RPMI8226 (cell line): ENCODE measurements around the gene NIPBL.
"Not testable (repeated sequence)": the region's sequence is repeated elsewhere in the genome, so short reads cannot be mapped to it uniquely, and the experiment has no call there.

ENCODE experiments used
- DNase-seq: peaks from one replicate; pipeline ENCODE4 v3.0.0-alpha.2; 2015

The NIPBL gene

DNA sequence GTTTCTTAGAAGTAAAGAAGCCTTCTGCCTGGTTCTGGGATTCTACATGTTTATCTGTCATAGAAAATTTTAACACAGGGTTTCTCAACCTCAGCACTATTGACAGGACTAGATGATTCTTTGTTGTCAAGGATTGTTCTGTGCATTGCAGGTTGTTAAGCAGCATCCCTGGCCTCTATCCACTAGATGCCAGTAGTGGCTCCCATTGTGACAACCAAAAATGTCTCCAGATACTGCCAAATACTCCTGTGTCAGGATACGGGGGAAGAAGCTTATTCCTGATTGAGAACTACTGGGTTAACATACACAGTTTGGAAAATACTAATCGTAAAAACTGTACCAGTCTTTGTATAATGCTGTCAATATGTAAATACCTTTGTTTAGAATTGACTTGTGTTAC lies 167.1 kb downstream of the NIPBL start:
- no peak for DNase-seq

DNA sequence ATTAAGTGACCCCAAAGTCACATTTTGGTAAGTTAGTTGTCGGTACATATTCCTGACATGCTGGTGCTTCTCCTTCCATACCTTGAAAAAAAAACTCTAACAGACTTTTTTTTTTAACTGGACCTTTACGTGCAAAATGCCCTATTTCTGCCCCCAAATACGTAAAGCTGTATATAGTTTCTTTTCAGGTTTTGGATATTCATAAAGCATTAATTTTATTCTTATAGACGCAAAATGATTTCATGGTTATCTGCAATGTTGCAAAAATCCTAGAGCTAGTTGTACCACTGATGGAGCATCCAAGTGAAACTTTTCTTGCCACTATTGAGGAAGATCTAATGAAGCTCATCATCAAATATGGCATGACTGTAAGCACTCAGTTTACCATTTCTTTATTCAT lies 167.6 kb downstream of the NIPBL start:
- no peak for DNase-seq

DNA sequence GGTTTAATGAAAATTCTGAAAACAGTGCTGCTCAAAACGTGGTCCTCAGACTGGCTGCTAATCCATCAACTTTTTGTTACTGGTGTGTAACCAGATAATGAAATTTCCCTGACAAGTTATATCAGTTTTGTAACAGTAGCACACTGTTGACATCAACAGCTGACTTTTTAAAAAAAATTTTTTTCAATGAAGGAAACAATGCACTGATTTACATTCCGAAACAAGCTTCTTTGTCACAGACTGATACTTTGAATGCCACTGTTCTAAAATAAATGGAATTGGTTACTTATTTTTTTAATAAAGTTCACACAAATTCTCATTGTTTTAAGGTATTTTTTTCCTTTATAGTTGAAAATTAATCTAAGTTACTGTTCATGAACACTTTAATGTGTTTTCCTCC lies 169.1 kb downstream of the NIPBL start:
- DNase-seq = no peak

DNA sequence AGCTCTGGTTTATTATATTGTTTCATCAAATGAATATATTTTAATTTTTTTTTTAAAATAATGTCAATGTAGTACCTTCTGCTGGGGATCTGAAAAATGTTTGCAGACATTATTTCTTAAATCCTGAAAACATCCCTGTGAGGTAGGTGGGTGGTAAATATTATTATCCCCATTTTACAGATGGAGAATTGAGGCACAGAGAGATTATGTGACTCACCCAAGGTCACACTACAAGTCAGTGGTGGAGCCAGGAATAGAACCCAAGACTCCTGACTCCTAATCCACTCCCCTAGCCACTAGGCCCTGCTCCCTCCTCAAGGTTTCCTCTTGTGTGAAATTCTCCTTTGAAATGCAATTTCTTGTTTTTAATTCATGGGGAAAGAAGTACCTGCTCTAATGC lies 171.4 kb downstream of the NIPBL start:
- DNase-seq = no peak

DNA sequence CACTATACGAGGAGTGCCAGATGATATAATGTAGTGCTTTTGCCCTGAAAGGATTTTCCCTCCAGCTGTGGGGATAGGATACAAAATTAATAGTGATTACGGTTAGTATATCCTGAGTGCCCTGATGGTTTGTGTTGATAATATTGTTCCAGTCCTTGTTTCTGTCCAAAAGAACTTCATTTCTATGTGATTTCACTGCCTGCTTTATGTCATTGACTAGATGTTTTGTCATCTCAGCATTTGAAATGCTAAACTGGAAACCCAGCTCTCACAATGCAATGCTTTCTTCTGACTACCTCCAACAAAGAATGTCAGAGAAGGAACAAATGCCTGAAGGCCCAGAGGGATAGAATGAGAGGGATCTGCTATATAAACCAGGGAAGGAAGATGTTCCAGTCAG lies 177.8 kb downstream of the NIPBL start:
- DNase-seq = no peak

DNA sequence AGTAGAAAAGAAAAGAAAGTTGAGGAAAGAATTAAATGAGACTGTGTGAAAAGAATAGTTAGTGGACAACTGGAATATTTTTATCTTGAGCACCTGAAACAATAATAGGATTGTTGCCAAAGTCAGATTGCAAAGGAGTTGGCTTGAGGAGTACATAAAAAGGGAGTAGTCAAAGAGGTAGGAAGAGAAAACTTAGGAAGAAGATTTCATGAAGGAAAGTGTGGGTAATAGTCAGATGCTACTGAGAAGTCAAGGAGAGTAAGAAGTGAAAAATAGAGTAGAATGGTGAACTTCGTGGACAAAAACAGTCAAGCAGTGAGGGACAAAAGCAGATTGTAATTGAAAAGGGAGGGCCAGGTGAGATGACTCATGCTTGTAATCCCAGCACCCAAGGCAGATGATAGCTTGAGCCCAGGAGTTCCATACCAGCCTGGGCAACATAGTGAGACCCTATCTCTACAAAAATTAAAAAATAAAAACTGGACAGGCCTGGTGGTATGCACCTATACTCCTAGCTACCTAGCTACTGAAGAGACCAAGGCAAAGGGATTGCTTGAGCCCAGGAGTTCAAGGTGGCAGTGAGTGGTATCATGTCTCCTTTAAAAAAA lies 178.9 kb downstream of the NIPBL start:
- no peak for DNase-seq

DNA sequence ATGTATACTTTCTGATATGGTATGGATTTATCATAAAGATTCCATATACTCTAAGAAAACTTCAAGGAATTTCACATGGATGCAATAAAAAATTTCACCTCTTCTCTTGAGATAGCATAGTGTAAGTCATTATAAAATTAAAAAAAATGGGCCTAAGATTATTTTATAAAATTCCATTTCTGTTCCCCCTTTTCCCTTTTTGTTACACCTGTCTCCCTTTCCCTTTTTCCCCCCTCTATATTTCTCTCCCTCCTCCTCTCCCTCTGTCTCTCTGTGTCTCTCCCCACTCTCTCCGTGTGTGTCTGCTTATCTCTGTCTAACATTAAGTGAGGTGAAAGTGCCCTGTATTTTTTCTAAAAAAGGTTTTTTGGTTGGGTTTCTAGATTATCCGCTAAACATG lies 180.2 kb downstream of the NIPBL start:
- DNase-seq = no peak

DNA sequence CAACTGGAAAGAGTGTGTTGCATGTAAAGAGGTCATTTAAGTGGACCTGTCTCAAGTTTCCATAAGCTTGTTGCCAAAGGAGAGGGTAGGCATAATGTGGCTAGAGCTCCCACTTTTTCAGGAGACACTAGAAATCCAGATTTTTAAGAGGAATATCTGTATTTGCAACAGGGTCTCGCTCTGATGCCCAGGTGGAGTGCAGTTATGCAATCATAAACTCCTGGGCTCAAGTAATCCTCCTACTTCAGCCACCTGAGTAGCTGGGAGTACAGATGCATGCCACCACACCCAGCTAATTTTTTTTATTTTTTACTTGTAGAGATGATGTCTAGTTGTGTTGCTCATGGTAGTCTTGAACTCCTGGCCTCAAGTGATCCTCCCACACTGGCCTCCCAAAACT lies 183.5 kb downstream of the NIPBL start:
- no peak for DNase-seq

DNA sequence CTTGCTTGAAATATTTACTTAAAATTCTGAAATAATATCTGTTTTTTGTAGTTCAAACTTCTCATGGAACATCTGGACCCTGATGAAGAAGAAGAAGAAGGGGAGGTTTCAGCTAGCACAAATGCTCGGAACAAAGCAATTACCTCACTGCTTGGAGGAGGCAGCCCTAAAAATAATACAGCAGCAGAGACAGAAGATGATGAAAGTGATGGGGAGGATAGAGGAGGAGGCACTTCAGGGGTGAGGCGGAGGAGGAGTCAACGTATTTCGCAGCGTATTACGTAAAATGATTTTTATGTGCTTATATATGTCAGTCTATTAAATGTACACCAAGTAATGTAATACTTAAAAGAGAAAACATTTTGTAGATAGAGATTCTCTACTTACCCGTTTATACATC lies 187.2 kb downstream of the NIPBL start:
- DNase-seq = no peak

DNA sequence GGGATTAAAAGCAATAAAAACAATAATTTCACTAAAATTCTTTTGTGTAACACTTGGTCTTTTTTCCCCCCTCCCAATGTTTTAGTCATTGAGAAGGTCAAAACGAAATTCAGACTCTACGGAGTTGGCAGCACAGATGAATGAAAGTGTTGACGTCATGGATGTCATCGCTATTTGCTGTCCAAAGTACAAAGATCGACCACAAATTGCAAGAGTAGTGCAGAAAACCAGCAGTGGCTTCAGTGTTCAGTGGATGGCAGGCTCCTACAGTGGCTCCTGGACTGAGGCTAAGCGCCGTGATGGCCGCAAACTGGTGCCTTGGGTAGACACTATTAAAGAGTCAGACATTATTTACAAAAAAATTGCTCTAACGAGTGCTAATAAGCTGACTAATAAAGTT lies 187.9 kb downstream of the NIPBL start:
- DNase-seq = no peak

DNA sequence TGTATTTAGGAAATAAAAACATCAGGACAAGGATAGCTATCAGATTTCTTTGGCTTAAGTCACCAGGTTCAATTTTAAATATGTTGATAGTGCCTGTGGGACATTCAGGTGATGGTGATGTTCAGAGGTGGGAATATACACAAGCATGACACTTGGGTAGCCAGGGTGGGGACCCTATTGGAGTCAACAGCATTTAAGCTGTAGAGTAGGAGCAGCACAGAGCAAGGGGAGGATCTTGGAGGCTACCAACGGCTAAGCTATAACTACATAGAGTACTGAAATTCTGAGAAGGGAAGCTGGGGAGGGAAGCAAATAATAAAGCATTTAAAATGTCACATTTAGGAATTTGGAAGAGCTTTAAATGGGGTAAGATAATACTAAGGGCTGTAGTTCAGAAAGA lies 194.9 kb downstream of the NIPBL start:
- no peak for DNase-seq

DNA sequence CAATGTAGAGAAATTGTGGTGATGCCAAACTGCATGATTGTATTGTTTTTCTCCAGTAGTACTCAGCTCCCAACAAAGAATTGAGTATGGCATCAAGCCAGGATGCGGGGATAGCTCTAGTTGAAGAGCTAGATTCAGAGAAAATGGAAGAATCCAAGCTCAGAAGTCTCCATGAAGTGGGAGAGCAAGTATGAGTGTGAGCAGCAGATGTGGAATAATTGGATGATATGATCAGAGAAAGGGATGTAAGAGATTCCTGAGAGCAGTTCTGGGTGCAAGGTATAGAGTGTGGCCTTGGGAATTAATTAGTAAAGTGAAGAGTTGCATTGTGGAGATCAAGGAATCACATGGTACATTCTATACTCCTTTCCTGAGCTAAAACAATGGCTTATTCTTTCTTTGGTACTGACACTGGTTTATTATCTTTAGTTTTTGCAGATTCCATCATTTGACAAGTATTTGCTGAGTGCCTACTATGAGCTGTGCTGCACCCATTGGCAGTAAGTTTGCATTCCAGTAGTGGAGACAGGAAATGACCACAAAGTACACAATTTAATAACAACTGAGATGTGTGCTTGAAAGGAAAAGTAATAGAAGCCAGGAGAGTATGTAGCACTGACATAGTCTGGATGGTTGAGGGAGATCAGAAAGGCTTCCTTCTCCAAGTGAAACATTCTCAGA lies 195.5 kb downstream of the NIPBL start:
- DNase-seq = no peak

DNA sequence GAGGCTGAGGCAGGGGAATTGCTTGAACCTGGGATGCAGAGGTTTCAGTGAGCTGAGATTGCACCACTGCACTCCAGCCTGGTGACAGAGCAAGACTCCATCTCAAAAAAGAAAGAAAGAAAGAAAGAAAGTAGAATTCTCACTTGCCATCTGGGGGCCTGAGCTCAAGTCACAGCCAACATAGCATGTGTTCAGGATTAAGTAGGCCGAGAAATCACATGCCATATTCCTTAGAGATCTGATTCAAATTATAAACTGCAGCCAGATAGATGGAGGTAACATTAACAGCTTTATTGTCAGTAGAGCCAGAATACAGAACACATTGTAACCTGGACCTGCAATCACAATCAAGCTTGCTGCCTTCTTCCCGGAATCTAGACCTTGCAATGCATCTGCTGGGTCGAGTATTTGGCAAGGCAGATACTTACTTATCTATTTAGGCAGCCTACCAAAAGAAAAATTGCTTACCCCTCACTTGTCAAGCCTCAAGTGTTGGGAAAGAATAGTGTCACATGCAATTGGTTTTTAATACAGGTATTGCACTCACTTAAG lies 198.9 kb downstream of the NIPBL start:
- no peak for DNase-seq

DNA sequence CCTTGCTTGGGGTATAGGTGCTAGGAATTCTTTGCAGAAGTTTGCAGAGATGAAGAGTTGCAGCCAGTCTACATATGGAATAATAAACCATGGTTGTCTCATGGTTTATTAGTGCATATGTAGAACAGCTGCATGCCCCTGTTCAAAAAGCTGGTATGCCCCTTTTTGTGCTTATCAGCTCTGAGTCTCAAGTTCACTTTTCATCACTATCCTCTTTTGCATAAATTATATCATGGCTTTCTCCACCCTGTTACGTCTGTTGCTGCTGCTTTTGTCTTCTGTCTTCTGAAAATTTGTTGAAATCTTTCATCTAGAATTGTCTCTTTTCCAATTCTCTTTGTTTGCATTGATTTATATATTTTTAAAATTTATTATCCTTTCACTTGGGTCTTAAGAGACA lies 200.6 kb downstream of the NIPBL start:
- DNase-seq = no peak

DNA sequence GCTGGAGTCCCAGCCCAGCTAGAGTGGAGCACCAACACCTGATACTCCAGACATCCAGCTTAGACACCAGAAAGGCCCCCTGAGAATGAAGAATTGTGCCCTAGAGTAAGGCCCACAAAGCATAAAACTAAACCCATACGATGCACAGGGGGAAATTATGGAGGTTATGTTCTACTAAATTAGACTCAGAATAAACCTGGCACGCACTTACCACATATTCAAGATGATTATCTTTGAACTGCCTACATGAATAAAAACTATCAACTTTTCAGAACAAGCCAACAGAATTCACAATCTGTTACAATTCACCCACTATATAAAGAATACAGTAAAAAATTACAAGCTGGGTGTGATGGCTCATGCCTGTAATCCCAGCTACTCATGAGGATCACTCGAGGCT lies 204.1 kb downstream of the NIPBL start:
- DNase-seq = no peak

DNA sequence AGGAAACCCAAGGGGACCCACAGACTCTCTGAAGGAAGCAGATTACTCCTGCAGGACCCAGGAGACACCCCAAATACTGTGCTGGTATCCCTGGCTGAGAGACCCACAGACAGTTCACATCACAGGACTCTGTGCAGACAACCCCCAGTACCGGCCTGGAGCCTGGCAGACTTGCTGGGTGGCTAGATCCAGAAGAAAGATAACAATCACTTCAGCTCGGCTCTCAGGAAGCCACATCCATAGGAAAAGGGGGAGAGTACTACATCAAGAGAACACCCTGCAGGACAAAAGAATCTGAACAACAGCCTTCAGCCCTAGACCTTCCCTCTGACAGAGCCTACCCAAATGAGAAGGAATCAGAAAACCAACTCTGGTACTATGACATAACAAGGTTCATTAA lies 206.4 kb downstream of the NIPBL start:
- not testable (repeated sequence) for DNase-seq

DNA sequence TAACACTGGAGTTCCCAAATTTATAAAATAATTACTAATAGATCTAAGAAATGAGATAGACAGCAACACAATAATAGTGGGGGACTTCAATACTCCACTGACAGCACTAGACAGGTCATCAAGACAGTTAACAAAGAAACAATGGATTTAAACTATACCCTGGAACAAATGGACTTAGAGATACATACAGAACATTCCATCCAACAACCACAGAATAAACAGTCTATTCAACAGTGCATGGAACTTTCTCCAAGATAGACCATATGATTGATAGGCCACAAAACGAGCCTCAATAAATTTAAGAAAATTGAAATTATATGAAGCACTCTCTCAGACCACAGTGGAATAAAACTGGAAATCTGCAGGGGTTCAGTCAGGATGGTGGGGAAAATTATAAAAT lies 209.5 kb downstream of the NIPBL start:
- DNase-seq = not testable (repeated sequence)

DNA sequence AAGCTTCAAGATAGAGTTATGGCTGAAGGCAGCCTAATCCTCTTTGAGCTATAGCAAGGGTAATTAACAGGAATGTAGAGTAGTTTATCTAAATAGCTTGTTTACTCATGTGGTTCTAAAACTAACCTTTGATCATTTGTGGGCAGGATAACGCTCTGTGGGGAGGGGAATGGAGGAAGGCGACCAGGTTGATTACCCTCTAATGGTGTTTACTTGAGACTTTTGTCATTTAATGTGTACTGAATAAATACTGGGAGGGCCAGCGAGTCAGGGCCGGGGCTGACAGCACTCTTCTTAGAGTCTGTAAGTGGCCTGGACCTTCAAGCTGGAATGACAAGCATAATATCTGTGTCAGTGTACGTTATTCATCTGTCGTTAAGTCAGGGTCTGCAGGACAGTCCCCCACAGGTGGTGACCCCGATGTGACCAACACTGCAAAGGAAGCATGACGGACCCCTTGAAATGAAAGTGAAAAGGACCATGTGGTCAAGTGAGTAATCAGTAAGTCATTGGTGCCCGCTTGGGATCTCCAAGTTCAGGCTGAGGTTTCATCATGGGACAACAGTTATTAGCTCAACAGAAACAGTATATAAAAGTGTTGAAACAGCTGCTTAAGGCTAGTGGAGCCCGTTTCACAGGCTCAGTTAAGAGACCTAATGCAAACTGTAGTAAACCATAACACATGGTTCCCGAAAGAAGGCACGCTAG lies 210.1 kb downstream of the NIPBL start:
- no peak for DNase-seq

DNA sequence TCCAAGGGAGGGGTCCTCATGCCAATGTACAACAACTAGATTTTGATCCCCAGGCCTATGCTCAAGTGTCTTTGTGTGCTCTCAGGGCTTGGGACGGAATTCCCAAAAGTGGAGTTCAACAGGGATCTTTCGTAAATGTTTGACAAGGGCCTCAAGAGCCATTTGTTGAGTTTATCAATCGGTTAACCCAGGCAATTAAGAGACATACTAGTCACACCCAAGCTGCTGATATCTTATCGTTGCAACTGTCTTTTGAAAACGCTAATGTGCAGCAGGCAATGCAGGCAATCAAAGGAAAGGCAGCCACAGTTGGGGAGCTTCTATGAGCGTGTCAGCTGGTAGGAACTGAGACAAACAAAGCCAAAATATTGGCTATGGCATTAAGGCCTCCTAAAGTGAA lies 211.4 kb downstream of the NIPBL start:
- no peak for DNase-seq

DNA sequence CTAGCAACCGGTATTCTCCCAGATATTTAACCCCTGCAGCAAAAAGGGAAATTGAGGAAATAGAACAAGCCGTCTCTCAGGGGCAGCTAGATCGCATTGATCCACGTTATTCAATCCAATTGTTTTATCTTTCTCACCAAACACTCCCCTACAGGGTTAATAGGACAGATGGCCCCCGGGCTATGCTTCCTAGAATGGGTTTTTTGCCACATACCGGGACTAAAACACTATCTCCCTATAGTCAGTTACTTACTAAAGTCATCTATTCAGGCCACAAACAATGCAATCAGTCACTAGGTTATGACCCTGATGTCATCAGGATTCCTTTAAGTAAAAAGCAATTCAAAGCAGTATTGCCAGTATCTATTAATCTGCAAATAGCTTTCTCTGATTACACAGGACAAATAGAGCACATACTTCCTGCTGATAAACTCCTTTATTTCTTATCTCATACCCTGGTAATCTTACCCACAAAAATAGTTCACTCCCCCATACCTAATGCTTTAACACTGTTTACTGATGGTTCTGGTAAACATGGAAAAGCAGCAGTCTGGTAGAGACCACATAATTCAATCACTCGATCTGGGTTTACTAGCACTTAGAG lies 213.7 kb downstream of the NIPBL start:
- DNase-seq = no peak

DNA sequence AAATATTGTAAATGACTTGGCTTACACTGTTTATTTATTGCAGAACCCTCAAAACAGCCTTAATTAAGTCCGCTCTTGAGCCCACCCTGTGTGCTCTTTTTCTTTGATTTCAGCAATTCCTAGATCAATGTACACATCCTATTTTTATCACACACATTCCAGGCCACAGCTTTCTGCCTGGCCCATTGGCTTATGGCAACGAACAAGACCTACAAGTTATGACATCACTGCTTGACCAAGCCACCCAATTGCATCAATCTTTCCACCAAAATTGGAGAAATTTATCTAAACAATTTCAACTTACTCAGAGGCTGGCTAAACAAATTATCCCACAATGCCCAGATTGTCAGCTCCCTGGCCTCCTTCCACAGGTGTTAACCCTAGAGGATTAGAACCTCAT lies 214.2 kb downstream of the NIPBL start:
- DNase-seq = no peak

DNA sequence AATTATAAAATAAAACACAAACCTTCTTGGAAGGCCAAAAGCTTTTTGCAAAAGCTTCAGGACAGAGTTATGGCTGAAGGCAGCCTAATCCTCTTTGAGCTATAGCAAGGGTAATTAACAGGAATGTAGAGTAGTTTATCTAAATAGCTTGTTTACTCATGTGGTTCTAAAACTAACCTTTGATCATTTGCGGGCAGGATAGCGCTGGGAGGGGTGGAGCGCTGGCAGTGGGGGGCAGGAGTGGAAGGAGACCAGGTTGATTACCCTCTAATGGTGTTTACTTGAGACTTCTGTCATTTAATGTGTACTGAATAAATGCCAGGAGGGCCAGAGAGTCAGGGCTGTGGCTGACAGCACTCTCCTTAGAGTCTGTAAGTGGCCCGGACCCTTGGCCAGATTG lies 217.2 kb downstream of the NIPBL start:
- DNase-seq = not testable (repeated sequence)

DNA sequence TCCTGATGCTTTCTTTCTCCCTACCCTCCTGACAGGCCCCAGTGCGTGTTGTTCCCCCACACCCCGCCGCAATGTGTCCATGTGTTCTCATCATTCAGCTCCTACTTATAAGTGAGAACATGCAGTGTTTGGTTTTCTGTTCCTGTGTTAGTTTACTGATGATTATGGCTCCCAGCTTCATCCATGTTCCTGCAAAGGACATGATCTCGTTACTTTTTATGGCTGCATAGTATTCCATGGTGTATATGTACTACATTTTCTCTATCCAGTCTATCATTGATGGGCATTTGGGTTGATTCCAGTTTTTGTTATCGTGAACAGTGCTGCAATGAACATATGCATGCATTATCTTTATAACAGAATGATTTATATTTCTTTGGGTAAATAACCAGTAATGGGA lies 222.7 kb downstream of the NIPBL start:
- DNase-seq = not testable (repeated sequence)

DNA sequence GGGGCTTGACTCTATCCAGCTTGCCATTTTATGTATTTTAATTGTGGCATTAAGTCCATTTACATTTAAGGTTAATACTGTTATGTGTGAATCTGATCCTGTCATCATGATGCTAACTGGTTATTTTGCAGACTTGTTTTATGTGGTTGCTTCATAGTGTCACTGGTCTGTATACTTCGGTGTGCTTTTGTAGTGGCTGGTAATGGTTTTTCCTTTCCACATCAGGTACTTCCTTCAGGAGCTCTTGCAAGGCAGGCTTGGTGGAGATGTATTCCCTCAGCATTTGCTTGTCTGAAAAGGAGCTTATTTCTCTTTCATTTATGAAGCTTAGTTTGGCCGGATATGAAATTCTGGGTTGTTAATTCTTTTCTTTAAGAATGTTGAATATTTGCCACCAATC lies 226.7 kb downstream of the NIPBL start:
- DNase-seq = no peak
